ENCODE results near the gene ASPRV1. TPM values are rescaled to one million over a fixed set of nuclear protein-coding genes. Genes with fewer than 3 reads are reported as not detected.

ASPRV1 gene
- total RNA-seq, 4 donors from 2014 or later, result 0.95 to 1.2 TPM; not detected in 2

GRCh38 chr2:69989009-69989408, 27.6 kb upstream of the ASPRV1 start:
- Histone ChIP-seq H3K9me3 (no peaks in the 10 kb centered on the region), H3K27ac (peak overlapping the region; percentile 38 to 64 (median 59)), H3K27me3 (no peaks in the 10 kb centered on the region), H3K4me1 (peaks cover 0 to 16% (median 7%) of the 10 kb centered on the region in 4 donors), H3K4me3 (no peak overlapping the region), H3K36me3 (no peaks in the 10 kb centered on the region)
- intact Hi-C loops (cut with DNase I; ENCODE audit: low total_unique reads), result no loop called here
- 57% methylated on average over 3 of the region's 3 CpGs; no CpG with 5 or more reads in 1 of the 2 donors for WGBS, 2 donors (ENCODE audit: low coverage in 1 of 2)
- DNase-seq, result peak; percentile 25
- in situ Hi-C loops (cut with MboI; ENCODE audit: low pct_ligation_motif_present in 1 of 4, low pct_unique_long_range_greater_than_20kb in 1 of 4, low sequenced_read_pairs in 3 of 4), result no loop called here
- no peak for TF ChIP-seq POLR2A (IDR thresholded peaks at IDR 0.05)
- TF ChIP-seq EP300 (IDR thresholded peaks at IDR 0.05; ENCODE audit: low read depth), result no peak
- TF ChIP-seq POLR2AphosphoS5 (IDR thresholded peaks at IDR 0.05), result no peak
- TF ChIP-seq CTCF (IDR thresholded peaks at IDR 0.05), result no peak

- in situ Hi-C loops (cut with MboI; ENCODE audit: low pct_ligation_motif_present in 1 of 4, low pct_unique_long_range_greater_than_20kb in 1 of 4, low sequenced_read_pairs in 3 of 4), result no loop called here
- Histone ChIP-seq H3K36me3 (no peaks in the 10 kb centered on the region), H3K4me3 (no peak overlapping the region), H3K4me1 (peaks cover 0 to 16% (median 7%) of the 10 kb centered on the region in 4 donors), H3K27ac (no peak overlapping the region), H3K9me3 (no peaks in the 10 kb centered on the region), H3K27me3 (no peaks in the 10 kb centered on the region)
- WGBS, 2 donors (ENCODE audit: low coverage in 1 of 2), result 92 to 97% methylated on average over 3 to 5 of the region's 5 CpGs
- no peak for TF ChIP-seq CTCF (IDR thresholded peaks at IDR 0.05)
- no peak for TF ChIP-seq POLR2AphosphoS5 (IDR thresholded peaks at IDR 0.05)
- TF ChIP-seq POLR2A (IDR thresholded peaks at IDR 0.05), result no peak
- TF ChIP-seq EP300 (IDR thresholded peaks at IDR 0.05; ENCODE audit: low read depth), result no peak
- no peak for DNase-seq
- intact Hi-C loops (cut with DNase I; ENCODE audit: low total_unique reads), result no loop called here
Measured at GRCh38 chr2:69988086-69988635, 26.7 kb upstream of the ASPRV1 start.

GRCh38 chr2:69986691-69987090, 25.3 kb upstream of the ASPRV1 start:
- Histone ChIP-seq H3K27ac (no peak overlapping the region), H3K36me3 (no peaks in the 10 kb centered on the region), H3K27me3 (no peaks in the 10 kb centered on the region), H3K9me3 (no peaks in the 10 kb centered on the region), H3K4me3 (no peak overlapping the region), H3K4me1 (peaks cover 0 to 16% (median 7%) of the 10 kb centered on the region in 4 donors)
- TF ChIP-seq POLR2A (IDR thresholded peaks at IDR 0.05), result no peak
- TF ChIP-seq EP300 (IDR thresholded peaks at IDR 0.05; ENCODE audit: low read depth), result no peak
- no peak for TF ChIP-seq POLR2AphosphoS5 (IDR thresholded peaks at IDR 0.05)
- no peak for TF ChIP-seq CTCF (IDR thresholded peaks at IDR 0.05)
- intact Hi-C loops (cut with DNase I; ENCODE audit: low total_unique reads) (no loop called here), in situ Hi-C loops (cut with MboI; ENCODE audit: low pct_ligation_motif_present in 1 of 4, low pct_unique_long_range_greater_than_20kb in 1 of 4, low sequenced_read_pairs in 3 of 4) (no loop called here)
- WGBS, 2 donors (ENCODE audit: low coverage in 1 of 2), result 92% methylated on average over 4 of the region's 4 CpGs; no CpG with 5 or more reads in 1 of the 2 donors
- no peak for DNase-seq

- H3K36me3 ChIP-seq, result no peaks in the 10 kb centered on the region
- peak; percentile 19 for DNase-seq
- no peaks in the 10 kb centered on the region for H3K27me3 ChIP-seq
- H3K4me3 ChIP-seq, result no peak overlapping the region
- WGBS, 2 donors (ENCODE audit: low coverage in 1 of 2), result 90 to 100% methylated on average over 2 to 10 of the region's 10 CpGs
- intact Hi-C loops (cut with DNase I; ENCODE audit: low total_unique reads), result no loop called here
- no peak for TF ChIP-seq POLR2AphosphoS5 (IDR thresholded peaks at IDR 0.05)
- no peak for TF ChIP-seq POLR2A (IDR thresholded peaks at IDR 0.05)
- TF ChIP-seq CTCF (IDR thresholded peaks at IDR 0.05), result no peak
- TF ChIP-seq EP300 (IDR thresholded peaks at IDR 0.05; ENCODE audit: low read depth), result no peak
- H3K27ac ChIP-seq, result no peak overlapping the region
- in situ Hi-C loops (cut with MboI; ENCODE audit: low pct_ligation_motif_present in 1 of 4, low pct_unique_long_range_greater_than_20kb in 1 of 4, low sequenced_read_pairs in 3 of 4), result no loop called here
- peaks cover 0 to 16% (median 7%) of the 10 kb centered on the region in 4 donors for H3K4me1 ChIP-seq
- no peaks in the 10 kb centered on the region for H3K9me3 ChIP-seq
Measured at GRCh38 chr2:69985688-69986087, 24.3 kb upstream of the ASPRV1 start.

Data from transverse colon (tissue), 4 donors.